IgD-negative memory B cell (primary cell): Measurements from ENCODE around the gene YTHDF1. TPM values are rescaled to one million over a fixed set of nuclear protein-coding genes. Genes with fewer than 3 reads are reported as not detected.
A peak's percentile ranks its signal among the peaks of the same experiment; 100 is the strongest.

Source experiments
- H3K27ac Mint-ChIP-seq, 3 donors: one replicate each; pipeline ENCODE4 v1.8.0; 2020 to 2022; ENCODE audit warnings: mild to moderate bottlenecking in 3 of 3, mixed read lengths in 3 of 3, moderate library complexity in 1 of 3
- H3K27me3 Mint-ChIP-seq: one replicate; pipeline ENCODE4 v1.8.0; 2021; ENCODE audit warnings: mixed read lengths
- H3K36me3 Mint-ChIP-seq: one replicate; pipeline ENCODE4 v1.8.0; 2020; ENCODE audit warnings: mild to moderate bottlenecking, mixed read lengths
- H3K4me1 Mint-ChIP-seq, 3 donors: one replicate each; pipeline ENCODE4 v1.8.0; 2020 to 2022; ENCODE audit warnings: mixed read lengths in 3 of 3, mild to moderate bottlenecking in 1 of 3
- H3K4me3 Mint-ChIP-seq, 4 donors: one replicate each; pipeline ENCODE4 v1.8.0; 2020 to 2022; ENCODE audit warnings: mild to moderate bottlenecking in 4 of 4, mixed read lengths in 4 of 4, moderate library complexity in 3 of 4
- H3K9me3 Mint-ChIP-seq, 3 donors: one replicate each; pipeline ENCODE4 v1.8.0; 2020 to 2021; ENCODE audit warnings: mixed read lengths in 3 of 3, mild to moderate bottlenecking in 1 of 3
- polyA plus RNA-seq: library from polyadenylated mRNA; unstranded; fragments of 300-500 nt; fragmentation: Illumina TruSeq; gene quantifications from one replicate; pipeline ENCODE4 v1.2.3, GENCODE V29; 2021

The YTHDF1 gene
- polyA plus RNA-seq, 1 donor from 2014 or later = 17.4 TPM

DNA sequence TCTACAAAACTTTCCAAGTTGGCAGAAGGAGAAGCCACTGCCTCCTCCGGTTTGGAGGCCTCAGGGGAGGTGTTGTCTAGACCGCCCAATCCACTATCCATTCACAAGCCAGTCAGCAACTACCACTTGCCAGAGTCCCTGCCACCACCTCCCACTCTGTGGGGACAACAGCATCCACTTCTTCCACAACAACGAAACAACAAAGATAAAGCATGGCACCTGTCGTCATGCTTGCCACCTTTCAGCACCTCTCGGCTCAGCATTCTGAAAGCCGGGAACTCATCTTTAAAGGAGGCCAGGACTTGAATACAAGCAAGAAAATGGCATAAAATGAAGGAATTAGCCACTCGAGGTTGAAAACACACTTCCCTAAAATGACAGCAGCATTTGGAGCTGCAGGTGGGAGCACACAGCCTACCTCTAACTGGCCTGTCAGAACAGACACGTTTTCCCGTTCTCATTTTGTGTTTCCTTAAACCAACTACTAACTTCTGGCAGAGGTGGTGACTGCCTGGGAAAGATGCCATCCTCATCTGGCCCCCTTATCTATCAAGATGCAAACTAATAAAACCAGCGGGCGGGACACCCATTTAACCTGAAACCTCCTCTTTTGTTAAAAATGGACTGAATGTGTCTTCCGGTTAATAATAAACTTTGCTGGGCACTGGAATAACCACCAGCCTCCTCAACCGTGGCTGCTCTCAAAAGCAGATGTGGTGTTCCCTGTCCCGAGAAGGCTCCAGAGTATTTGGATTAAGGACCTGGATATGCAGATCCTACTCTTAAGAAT lies 21.7 kb downstream of the YTHDF1 start:
- Mint-ChIP-seq H3K27me3 (no peaks in the 10 kb centered on the region), H3K9me3 (no peaks in the 10 kb centered on the region), H3K36me3 (peaks cover 5% of the 10 kb centered on the region), H3K4me3 (no peak overlapping the region), H3K4me1 (peaks cover 1 to 6% (median 6%) of the 10 kb centered on the region in 3 donors), H3K27ac (peak overlapping the region in 1 of 3 donors; percentile 67)

DNA sequence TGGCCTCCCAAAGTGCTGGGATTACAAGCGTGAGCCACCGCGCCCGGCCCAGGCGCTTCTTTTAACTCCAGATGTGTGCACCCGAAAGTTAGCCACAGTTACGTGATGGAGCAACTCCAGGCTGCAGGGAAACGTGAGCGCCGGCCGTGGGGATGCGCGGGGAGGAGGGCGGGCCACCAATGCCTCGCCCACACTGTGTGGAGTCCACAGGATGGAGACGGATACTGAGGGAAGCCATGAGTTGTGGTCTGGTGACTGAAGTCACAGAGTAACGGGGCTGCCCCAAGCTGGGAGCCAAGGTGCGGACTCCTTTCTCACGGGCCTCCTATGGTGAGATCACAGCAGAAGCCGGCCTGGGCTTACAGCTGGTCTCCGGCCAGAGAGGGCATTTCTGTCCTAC lies 23.2 kb downstream of the YTHDF1 start:
- Mint-ChIP-seq H3K9me3 (no peaks in the 10 kb centered on the region), H3K4me1 (peaks cover 0 to 6% (median 1%) of the 10 kb centered on the region in 3 donors), H3K36me3 (peaks cover 5% of the 10 kb centered on the region), H3K27ac (no peak overlapping the region), H3K27me3 (no peaks in the 10 kb centered on the region), H3K4me3 (peak overlapping the region in 1 of 4 donors; percentile 17)

DNA sequence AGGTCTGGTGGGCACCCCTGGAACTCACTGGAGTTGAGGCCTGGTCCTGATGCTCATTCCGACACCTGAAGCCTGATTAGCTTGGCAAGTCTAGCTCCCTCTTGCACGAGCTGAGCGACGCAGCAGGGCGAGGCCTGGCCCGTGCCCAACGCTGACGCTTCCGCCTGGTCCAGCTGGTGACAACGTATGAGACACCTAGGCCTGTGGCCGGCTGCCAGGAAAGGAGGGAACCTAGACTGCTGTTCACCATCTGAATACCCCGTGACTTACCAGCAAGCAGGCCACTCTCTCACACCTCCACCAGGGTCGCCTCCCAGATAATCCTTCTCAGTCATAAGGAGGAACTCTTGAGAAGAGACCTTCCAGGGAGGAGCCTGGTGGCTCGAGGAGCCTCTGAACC lies 24.5 kb downstream of the YTHDF1 start:
- no peak overlapping the region for H3K4me3 Mint-ChIP-seq
- H3K27me3 Mint-ChIP-seq = no peaks in the 10 kb centered on the region
- no peak overlapping the region for H3K27ac Mint-ChIP-seq
- peaks cover 0 to 4% (median 1%) of the 10 kb centered on the region in 3 donors for H3K4me1 Mint-ChIP-seq
- H3K9me3 Mint-ChIP-seq = no peaks in the 10 kb centered on the region
- H3K36me3 Mint-ChIP-seq = peaks cover 5% of the 10 kb centered on the region

DNA sequence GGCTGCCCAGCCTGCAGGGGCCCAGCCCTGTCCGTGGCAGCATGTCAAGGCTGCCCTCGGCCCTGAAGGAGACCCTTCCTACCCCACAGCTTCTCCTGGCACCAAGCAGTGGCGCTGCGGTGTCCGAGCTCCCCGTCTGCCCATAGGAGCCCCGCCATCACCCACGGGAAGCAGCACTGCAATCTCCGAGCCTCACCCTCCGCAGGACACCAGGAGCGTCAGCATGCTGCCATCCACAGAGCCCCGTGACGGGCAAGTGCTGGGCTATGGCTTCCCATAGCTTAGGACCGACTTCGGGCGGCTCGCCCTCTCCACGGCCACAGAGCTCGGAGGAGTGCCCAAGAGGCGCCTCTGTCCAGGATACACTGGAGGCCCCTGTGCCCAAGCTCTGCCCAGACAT lies 25.1 kb downstream of the YTHDF1 start:
- Mint-ChIP-seq H3K9me3 (no peaks in the 10 kb centered on the region), H3K4me1 (peaks cover 0 to 2% (median 0%) of the 10 kb centered on the region in 3 donors), H3K36me3 (peaks cover 5% of the 10 kb centered on the region), H3K27me3 (no peaks in the 10 kb centered on the region), H3K4me3 (no peak overlapping the region), H3K27ac (no peak overlapping the region)

DNA sequence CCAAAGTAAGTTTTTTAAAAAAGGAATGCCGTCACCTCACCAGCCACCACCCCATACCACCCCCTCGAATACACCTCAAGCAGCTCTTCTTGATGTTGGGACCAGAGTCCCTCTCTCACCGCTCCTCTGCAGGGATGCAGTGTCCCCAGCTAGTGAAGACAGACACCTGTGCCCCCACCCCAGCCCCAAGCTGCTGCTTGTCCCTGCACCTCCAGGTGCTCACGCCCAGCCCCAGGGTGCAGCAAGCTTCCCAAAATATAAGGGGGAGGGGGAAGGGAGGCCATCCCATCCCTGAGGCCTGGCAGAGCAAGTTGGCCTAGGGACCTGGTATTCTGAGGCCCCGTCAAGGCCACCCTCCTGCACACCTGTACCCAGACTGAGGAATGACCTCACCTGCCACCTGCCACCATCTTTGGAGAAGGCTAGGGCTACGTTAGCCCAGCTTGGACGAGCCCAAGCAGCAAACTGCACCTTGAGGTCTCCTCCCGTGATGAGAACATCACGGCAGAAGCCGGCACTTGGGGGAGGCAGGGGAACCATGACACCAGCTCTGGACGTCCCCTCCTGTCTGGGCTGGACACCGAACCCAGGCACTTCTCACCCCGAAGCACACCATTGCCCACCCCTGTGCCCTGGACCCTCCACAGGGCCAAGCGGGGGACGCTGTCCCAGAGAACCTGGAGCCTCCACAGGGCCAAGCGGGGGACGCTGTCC lies 25.9 kb downstream of the YTHDF1 start:
- no peaks in the 10 kb centered on the region for H3K9me3 Mint-ChIP-seq
- H3K27me3 Mint-ChIP-seq = no peaks in the 10 kb centered on the region
- H3K4me3 Mint-ChIP-seq = no peak overlapping the region
- H3K36me3 Mint-ChIP-seq = peaks cover 5% of the 10 kb centered on the region
- peaks cover 0 to 2% (median 0%) of the 10 kb centered on the region in 3 donors for H3K4me1 Mint-ChIP-seq
- H3K27ac Mint-ChIP-seq = no peak overlapping the region

DNA sequence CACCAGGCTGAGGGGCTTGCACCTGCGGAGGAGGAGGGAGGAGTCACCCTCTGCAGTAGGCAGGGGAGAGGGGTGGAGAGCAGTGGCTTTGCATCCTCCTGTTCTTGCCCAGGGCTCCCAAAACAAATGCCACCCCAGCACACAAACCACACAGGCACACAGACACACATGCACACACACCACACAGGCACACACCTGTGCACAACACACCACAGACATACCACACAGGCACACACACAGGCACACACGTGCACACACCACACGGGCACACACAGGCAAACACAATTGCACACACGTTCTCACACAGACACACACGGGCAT lies 26.6 kb downstream of the YTHDF1 start:
- Mint-ChIP-seq H3K36me3 (peaks cover 3% of the 10 kb centered on the region), H3K4me1 (peaks cover 0 to 2% (median 0%) of the 10 kb centered on the region in 3 donors), H3K4me3 (no peak overlapping the region), H3K9me3 (no peaks in the 10 kb centered on the region), H3K27ac (no peak overlapping the region), H3K27me3 (no peaks in the 10 kb centered on the region)

DNA sequence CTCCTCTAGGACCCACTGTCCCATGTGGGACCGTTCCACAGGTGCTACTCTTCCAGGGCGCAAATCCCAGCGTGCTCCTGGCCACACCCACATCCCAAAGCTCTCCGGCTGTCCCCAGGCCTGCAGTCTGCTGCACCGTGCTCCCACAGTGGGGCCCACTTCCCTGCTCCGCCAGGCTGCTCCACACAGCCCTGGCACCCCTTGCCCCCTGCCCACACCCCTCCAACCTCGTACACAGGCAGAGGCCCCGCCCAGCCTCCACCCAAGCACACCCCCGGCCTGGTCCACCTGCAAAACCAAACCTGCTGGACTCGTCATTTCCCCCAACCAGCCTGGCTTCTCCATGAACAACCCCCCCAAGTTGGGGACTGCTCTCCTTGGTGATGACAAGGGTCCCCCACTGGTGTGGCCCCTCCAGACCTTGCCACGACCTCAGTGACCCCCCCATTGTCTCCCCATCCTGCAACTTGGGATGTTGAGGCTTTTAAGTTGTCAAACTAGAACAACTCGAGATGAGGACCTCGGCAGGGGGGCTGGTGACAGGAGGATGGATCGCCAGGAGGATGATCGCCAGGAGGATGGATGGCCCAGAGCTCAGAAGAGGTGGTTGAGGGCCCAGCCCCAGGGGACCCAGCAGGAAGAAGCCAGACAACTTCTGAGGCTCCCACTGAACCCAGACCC lies 27.1 kb downstream of the YTHDF1 start:
- no peaks in the 10 kb centered on the region for H3K27me3 Mint-ChIP-seq
- H3K9me3 Mint-ChIP-seq = no peaks in the 10 kb centered on the region
- H3K27ac Mint-ChIP-seq = no peak overlapping the region
- peaks cover 0 to 2% (median 0%) of the 10 kb centered on the region in 3 donors for H3K4me1 Mint-ChIP-seq
- peak overlapping the region in 1 of 4 donors; percentile 54 for H3K4me3 Mint-ChIP-seq
- H3K36me3 Mint-ChIP-seq = no peaks in the 10 kb centered on the region

DNA sequence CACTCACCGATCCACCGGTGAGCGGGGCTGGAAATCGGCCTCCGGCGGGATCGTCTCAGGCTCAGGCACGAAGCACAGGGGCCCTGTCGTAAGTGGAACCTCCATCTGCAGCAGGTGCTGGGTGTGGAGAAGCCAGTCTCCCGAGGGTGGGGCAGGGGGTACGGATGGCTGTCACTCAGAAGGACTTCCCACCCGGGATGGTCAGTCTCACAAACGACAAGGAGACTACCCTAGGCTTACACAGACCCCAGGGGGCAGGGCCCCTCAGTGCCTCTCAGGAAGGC lies 27.8 kb downstream of the YTHDF1 start:
- Mint-ChIP-seq H3K4me3 (no peak overlapping the region), H3K9me3 (no peaks in the 10 kb centered on the region), H3K27ac (no peak overlapping the region), H3K36me3 (no peaks in the 10 kb centered on the region), H3K4me1 (peaks cover 0 to 2% (median 0%) of the 10 kb centered on the region in 3 donors), H3K27me3 (peaks cover 5% of the 10 kb centered on the region)

DNA sequence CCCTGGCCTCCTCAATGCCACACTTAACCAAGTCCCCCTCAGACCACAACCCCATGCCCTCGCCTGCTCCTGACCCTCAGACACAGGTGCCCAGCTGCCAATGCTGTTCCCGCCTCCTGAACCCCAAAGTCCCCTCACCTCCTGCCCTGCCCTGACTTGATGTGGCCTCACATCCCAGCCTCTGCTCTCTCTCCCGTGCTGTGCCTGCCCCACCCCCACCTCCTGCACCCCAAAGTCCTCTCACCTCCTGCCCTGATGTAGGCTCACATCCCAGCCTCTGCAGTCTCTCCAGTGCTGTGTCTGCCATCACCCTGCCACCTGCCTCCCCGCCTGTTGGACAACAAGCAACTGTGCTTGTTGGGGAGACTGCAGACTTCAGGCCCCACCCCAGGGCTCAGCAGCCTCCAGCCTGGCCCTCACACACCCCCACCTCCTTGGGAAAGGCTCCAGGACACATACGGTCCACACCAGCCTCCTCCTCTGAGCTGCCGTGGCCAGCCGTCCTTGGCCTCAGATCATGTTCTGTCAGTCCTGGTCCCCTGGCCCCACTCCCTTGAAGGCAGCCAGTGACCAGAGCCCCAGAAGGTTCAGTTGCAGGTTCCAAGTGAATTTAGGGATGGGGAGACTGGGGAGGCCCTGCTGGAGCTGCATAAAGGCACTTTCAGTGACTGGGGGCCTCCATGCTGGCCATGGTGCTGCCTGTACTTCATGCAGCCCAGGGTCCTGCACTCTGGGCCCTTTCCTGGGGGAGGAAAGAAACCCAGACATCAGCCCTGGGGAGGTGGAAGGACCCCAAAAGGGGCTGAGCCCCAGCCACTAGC lies 28.4 kb downstream of the YTHDF1 start:
- Mint-ChIP-seq H3K27ac (no peak overlapping the region), H3K36me3 (no peaks in the 10 kb centered on the region), H3K4me1 (peaks cover 0 to 2% (median 0%) of the 10 kb centered on the region in 3 donors), H3K9me3 (no peaks in the 10 kb centered on the region), H3K27me3 (peaks cover 5% of the 10 kb centered on the region), H3K4me3 (peak overlapping the region in 1 of 4 donors; percentile 84)

DNA sequence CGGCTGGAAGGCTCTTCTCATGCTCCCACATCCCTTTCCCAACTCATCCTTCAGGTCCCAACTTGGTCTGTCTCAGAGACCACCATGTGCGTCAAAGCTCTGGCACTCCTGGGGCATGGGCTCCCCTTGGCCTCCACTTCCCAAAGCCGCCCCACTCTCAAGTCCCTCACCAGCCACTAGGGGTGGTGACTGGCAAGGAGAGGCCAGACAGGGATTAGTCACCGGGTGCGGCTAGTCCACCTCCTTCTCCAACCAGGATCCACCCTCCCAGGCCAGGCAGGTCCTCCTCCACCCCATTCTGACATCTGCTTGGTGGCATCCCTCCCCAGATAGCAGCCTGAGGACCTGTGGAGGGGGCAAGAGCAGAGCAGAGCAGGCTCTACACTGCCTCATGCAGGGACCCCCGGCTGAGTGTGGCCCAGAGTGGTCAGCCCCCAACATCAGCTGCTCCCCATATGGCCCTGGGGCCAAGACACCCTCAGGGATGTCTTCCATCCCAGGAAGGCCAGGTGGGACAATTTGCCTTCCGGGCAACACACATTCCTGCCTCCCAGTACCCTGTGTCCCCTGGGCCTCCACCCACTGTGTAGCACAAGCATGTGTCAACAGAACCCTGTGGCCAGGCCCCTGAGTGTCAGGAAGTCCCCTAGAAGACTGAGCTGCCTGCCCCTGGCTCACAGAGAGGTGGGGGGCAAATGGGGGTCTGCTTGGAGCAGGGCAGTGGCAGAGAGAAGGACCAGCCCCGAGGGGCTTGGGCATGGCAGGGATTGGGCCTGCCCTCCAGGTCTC lies 29.2 kb downstream of the YTHDF1 start:
- Mint-ChIP-seq H3K9me3 (no peaks in the 10 kb centered on the region), H3K27me3 (peaks cover 7% of the 10 kb centered on the region), H3K27ac (no peak overlapping the region), H3K36me3 (no peaks in the 10 kb centered on the region), H3K4me3 (no peak overlapping the region), H3K4me1 (peaks cover 0 to 2% (median 0%) of the 10 kb centered on the region in 3 donors)

DNA sequence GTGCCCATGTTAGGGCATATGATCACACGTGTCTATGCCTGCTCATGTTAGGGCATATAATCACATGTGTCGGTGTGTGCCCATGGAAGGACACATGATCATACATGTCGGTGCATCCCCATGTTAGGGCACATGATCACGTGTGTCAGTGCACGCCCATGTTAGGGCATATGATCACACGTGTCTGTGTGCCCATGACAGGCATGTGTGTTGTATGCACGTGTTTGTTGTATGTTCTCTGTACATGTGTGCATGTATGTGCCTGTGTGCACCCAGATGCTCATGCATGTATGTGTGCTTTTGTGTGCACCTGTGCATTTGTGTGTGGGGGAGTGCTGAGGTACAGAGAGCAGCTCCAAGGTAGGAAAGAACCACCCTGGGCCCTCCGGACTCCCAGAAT lies 29.8 kb downstream of the YTHDF1 start:
- H3K36me3 Mint-ChIP-seq = no peaks in the 10 kb centered on the region
- peaks cover 0 to 2% (median 0%) of the 10 kb centered on the region in 3 donors for H3K4me1 Mint-ChIP-seq
- no peak overlapping the region for H3K4me3 Mint-ChIP-seq
- H3K27ac Mint-ChIP-seq = no peak overlapping the region
- no peaks in the 10 kb centered on the region for H3K9me3 Mint-ChIP-seq
- H3K27me3 Mint-ChIP-seq = peaks cover 10% of the 10 kb centered on the region

DNA sequence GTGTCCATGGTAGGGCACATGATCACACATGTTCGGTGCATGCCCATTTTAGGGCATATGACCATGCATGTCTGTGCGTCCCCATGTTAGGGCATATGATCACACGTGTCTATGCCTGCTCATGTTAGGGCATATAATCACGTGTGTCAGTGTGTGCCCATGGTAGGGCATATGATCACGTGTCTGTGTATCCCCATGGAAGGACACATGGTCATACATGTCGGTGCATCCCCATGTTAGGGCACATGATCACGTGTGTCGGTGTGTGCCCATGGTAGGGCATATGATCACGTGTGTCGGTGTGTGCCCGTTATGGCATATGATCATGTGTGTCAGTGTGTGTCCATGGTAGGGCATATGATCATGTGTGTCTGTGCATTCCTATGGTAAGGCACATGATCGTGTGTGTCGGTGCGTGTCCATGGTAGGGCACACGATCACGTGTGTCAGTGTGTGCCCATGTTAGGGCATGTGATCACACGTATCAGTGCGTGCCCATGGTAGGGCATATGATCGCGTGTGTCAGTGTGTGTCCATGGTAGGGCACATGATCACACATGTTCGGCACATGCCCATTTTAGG lies 30.6 kb downstream of the YTHDF1 start:
- Mint-ChIP-seq H3K27me3 (peaks cover 16% of the 10 kb centered on the region), H3K27ac (no peak overlapping the region), H3K36me3 (no peaks in the 10 kb centered on the region), H3K4me1 (peaks cover 0 to 5% (median 0%) of the 10 kb centered on the region in 3 donors), H3K9me3 (no peaks in the 10 kb centered on the region), H3K4me3 (no peak overlapping the region)

DNA sequence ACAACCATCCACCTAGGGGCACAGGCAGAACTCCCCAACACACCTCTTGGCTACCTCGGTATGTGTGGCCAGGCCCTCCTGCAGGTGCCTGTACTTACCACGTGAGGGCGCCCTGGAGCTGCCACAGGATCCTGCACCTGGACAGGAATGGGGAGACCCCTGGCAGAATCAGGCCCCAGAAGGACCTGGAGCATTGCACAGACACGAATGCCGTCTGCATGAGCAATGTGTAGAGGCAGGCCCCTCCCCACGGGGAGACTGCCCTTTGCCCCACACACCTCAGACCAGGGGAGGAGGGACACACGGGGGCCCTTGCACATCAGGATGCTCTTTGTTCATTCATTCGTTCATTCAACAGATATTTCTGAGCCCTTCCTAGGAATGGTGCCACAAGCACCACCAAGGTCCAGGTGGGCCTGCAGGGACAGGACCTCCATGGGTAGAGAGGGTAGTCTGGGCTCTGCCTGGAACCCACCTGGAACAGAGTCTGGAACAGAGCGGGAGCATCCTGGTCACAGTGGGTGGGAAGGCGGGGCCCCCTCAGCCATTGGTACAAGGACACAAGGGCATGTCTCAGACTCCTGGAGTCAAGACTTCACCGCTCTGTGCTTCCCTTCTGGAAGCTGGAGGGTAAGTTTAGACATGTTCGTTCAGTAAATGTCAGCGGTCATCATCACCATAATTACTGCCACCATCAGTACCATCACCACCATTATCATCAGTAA lies 32.3 kb downstream of the YTHDF1 start:
- H3K27me3 Mint-ChIP-seq = peaks cover 21% of the 10 kb centered on the region
- H3K4me1 Mint-ChIP-seq = peaks cover 0 to 4% (median 0%) of the 10 kb centered on the region in 3 donors
- H3K27ac Mint-ChIP-seq = no peak overlapping the region
- H3K4me3 Mint-ChIP-seq = no peak overlapping the region
- no peaks in the 10 kb centered on the region for H3K36me3 Mint-ChIP-seq
- no peaks in the 10 kb centered on the region for H3K9me3 Mint-ChIP-seq
